Measurements from ENCODE around the gene ACE. TPM values are rescaled to one million over a fixed set of nuclear protein-coding genes. Genes with fewer than 3 reads are reported as not detected.

ACE gene
- total RNA-seq (1 to 10 TPM; 2.1 to 6.9 TPM), polyA plus RNA-seq (1 to 10 TPM; 1.1 to 2.7 TPM)

- no peak within 1 kb of the TSS for H3K27ac ChIP-seq (ENCODE audit: low read depth in 1 of 2, low read length in 2 of 2)
- under 1% methylated on average over 78 of the region's 78 CpGs for WGBS
- H3K9me3 ChIP-seq (ENCODE audit: control insufficient read depth in 4 of 4, low read length in 3 of 4): no peaks in the 10 kb centered on the region
- H3K4me1 ChIP-seq (ENCODE audit: control insufficient read depth in 4 of 4, insufficient read depth in 4 of 4, low read length in 3 of 4): peaks cover 5 to 16% (median 10%) of the 10 kb centered on the region in 4 donors
- no peaks in the 10 kb centered on the region for H3K36me3 ChIP-seq (ENCODE audit: control insufficient read depth in 4 of 4, insufficient read depth in 3 of 4, low read depth in 1 of 4, low read length in 3 of 4)
- peaks cover 0 to 8% (median 4%) of the 10 kb centered on the region in 4 donors for H3K27me3 ChIP-seq (ENCODE audit: control insufficient read depth in 4 of 4, insufficient read depth in 4 of 4, low read length in 3 of 4)
- TF ChIP-seq REST (IDR thresholded peaks at IDR 0.05) (no peak), HNF4A (conservative IDR thresholded peaks at IDR 0.05) (no peak), JUND (IDR thresholded peaks at IDR 0.05) (no peak), NR2F2 (IDR thresholded peaks at IDR 0.05) (no peak), RAD21 (IDR thresholded peaks at IDR 0.05) (no peak), RXRA (IDR thresholded peaks at IDR 0.05) (no peak), EGR1 (IDR thresholded peaks at IDR 0.05; ENCODE audit: low read depth in 2 of 2) (no peak), FOXA2 (IDR thresholded peaks at IDR 0.05) (no peak), CTCF (IDR thresholded peaks at IDR 0.05; ENCODE audit: low read depth, low read length, missing input control) (no peak), YY1 (IDR thresholded peaks at IDR 0.05) (no peak), SP1 (IDR thresholded peaks at IDR 0.05) (no peak), TAF1 (conservative IDR thresholded peaks at IDR 0.05) (no peak), MAX (IDR thresholded peaks at IDR 0.05) (no peak), ZBTB33 (IDR thresholded peaks at IDR 0.05) (no peak), FOXA1 (IDR thresholded peaks at IDR 0.05) (no peak), ATF3 (IDR thresholded peaks at IDR 0.05) (no peak), HNF4G (IDR thresholded peaks at IDR 0.05) (no peak), GABPA (IDR thresholded peaks at IDR 0.05 in 1 of 2, conservative IDR thresholded peaks at IDR 0.05 in 1 of 2) (no peak)
- peak within 1 kb of the TSS in 2 of 3 donors; percentile 41 to 57 for H3K4me3 ChIP-seq (ENCODE audit: low read depth in 1 of 3, low read length in 3 of 3)
- H3K9ac ChIP-seq (ENCODE audit: low read depth in 1 of 2, low read length in 2 of 2): no peak within 1 kb of the TSS
- DNase-seq (ENCODE audit: low spot score): no peak
Observed at GRCh38 chr17:63476854-63477479, at the start of gene ACE. TSS of gene ACE (plus strand) at chr17:63477061. CDS start at chr17:63477095, 34 bp downstream.
